WTC11 (cell line): Measurements from ENCODE around the gene U2SURP. TPM values are rescaled to one million over a fixed set of nuclear protein-coding genes. Genes with fewer than 3 reads are reported as not detected.

ENCODE experiments used
- ATAC-seq: fragments of 200-7000 bp; cut with Tn5 transposase; 2 replicates; pipeline ENCODE4 v1.10.0; 2021; ENCODE audit warnings: mild to moderate bottlenecking, moderate library complexity
- CTCF ChIA-PET: fragments of 300-600 bp; sonication (Branson Sonifier 250); formaldehyde crosslinking; loops from one replicate; lab custom pipeline; 2021; ENCODE audit warnings: antibody characterized with exemption; lab: Charles Lee
- POLR2A ChIA-PET: fragments of 350-600 bp; sonication (Branson Sonifier 250); formaldehyde crosslinking; loops from one replicate; lab custom pipeline; 2021; ENCODE audit warnings: antibody characterized with exemption; lab: Charles Lee
- DNase-seq: peaks from one replicate; pipeline ENCODE4 v3.0.0; 2021; ENCODE audit warnings: low spot score
- H3K27ac Mint-ChIP-seq: 2 replicates; pipeline ENCODE4 v1.8.0; 2021; ENCODE audit warnings: mixed read lengths
- H3K27me3 Mint-ChIP-seq: 2 replicates; pipeline ENCODE4 v1.8.0; 2021; ENCODE audit warnings: low read depth, mild to moderate bottlenecking, moderate library complexity, mixed read lengths
- H3K36me3 Mint-ChIP-seq: 2 replicates; pipeline ENCODE4 v1.8.0; 2021; ENCODE audit warnings: mixed read lengths
- H3K4me1 Mint-ChIP-seq: 2 replicates; pipeline ENCODE4 v1.8.0; 2022; ENCODE audit warnings: mixed read lengths
- H3K4me3 Mint-ChIP-seq: 2 replicates; pipeline ENCODE4 v1.8.0; 2021; ENCODE audit warnings: mild to moderate bottlenecking, moderate library complexity, mixed read lengths
- H3K9me3 Mint-ChIP-seq: 2 replicates; pipeline ENCODE4 v1.8.0; 2021; ENCODE audit warnings: mixed read lengths
- AR ChIP-seq: fragments of 250-450 bp; sonication (Bioruptor Pico); IDR thresholded peaks from 2 replicates; pipeline ENCODE4 v1.9.0; 2021; ENCODE audit warnings: mild to moderate bottlenecking
- ATF1 ChIP-seq: sonication (generic); formaldehyde crosslinking; IDR thresholded peaks from 2 replicates; pipeline ENCODE4 v1.8.1; 2023; ENCODE audit warnings: mild to moderate bottlenecking, moderate library complexity, missing genetic modification reagents
- CREM ChIP-seq: sonication (generic); formaldehyde crosslinking; IDR thresholded peaks from 2 replicates; pipeline ENCODE4 v1.8.1; 2022; ENCODE audit warnings: mild to moderate bottlenecking, missing genetic modification reagents, moderate library complexity
- ELF4 ChIP-seq: sonication (generic); formaldehyde crosslinking; IDR thresholded peaks from 2 replicates; pipeline ENCODE4 v1.8.1; 2022; ENCODE audit warnings: low read depth, mild to moderate bottlenecking, moderate library complexity, missing genetic modification reagents
- ESRRA ChIP-seq: sonication (generic); formaldehyde crosslinking; IDR thresholded peaks from 2 replicates; pipeline ENCODE4 v1.8.1; 2022; ENCODE audit warnings: mild to moderate bottlenecking, missing genetic modification reagents, borderline replicate concordance
- FOXK1 ChIP-seq: sonication (generic); formaldehyde crosslinking; IDR thresholded peaks from 2 replicates; pipeline ENCODE4 v1.8.0; 2022; ENCODE audit warnings: mild to moderate bottlenecking, moderate library complexity, missing genetic modification reagents
- FOXP4 ChIP-seq: sonication (generic); formaldehyde crosslinking; IDR thresholded peaks from 2 replicates; pipeline ENCODE4 v1.8.0; 2022; ENCODE audit warnings: mild to moderate bottlenecking, missing genetic modification reagents
- GABPB1 ChIP-seq: sonication (generic); formaldehyde crosslinking; IDR thresholded peaks from 2 replicates; pipeline ENCODE4 v1.8.1; 2023; ENCODE audit warnings: mild to moderate bottlenecking, missing genetic modification reagents
- HMGA2 ChIP-seq: fragments of 250-450 bp; sonication (Bioruptor Pico); IDR thresholded peaks from 2 replicates; pipeline ENCODE4 v1.4.0; 2021; ENCODE audit warnings: mild to moderate bottlenecking, moderate library complexity
- IRF1 ChIP-seq: sonication (generic); formaldehyde crosslinking; IDR thresholded peaks from 2 replicates; pipeline ENCODE4 v1.8.0; 2023; ENCODE audit warnings: missing genetic modification reagents
- MXD4 ChIP-seq: fragments of 250-450 bp; sonication (Bioruptor Pico); IDR thresholded peaks from 2 replicates; pipeline ENCODE4 v1.8.0; 2021; ENCODE audit warnings: mild to moderate bottlenecking, moderate library complexity, borderline replicate concordance
- NFATC4 ChIP-seq: fragments of 250-450 bp; sonication (Bioruptor Pico); IDR thresholded peaks from 2 replicates; pipeline ENCODE4 v1.9.0; 2021; ENCODE audit warnings: mild to moderate bottlenecking
- NR2C2 ChIP-seq: sonication (generic); formaldehyde crosslinking; IDR thresholded peaks from 2 replicates; pipeline ENCODE4 v1.8.0; 2022; ENCODE audit warnings: mild to moderate bottlenecking, missing genetic modification reagents
- PRDM15 ChIP-seq: sonication (generic); formaldehyde crosslinking; IDR thresholded peaks from 2 replicates; pipeline ENCODE4 v1.8.0; 2022; ENCODE audit warnings: missing genetic modification reagents
- PRRX2 ChIP-seq: fragments of 250-450 bp; sonication (Bioruptor Pico); IDR thresholded peaks from 2 replicates; pipeline ENCODE4 v1.8.0; 2021; ENCODE audit warnings: mild to moderate bottlenecking
- RELA ChIP-seq: sonication (generic); formaldehyde crosslinking; IDR thresholded peaks from 2 replicates; pipeline ENCODE4 v1.8.1; 2022; ENCODE audit warnings: missing genetic modification reagents, mild to moderate bottlenecking, borderline replicate concordance
- RORB ChIP-seq: fragments of 250-450 bp; sonication (Bioruptor Pico); IDR thresholded peaks from 2 replicates; pipeline ENCODE4 v1.9.0; 2021; ENCODE audit warnings: mild to moderate bottlenecking
- SP1 ChIP-seq: sonication (generic); formaldehyde crosslinking; conservative IDR thresholded peaks from 2 replicates; pipeline ENCODE4 v1.8.1; 2022; ENCODE audit warnings: missing genetic modification reagents
- TP53 ChIP-seq: sonication (generic); formaldehyde crosslinking; IDR thresholded peaks from 2 replicates; pipeline ENCODE4 v1.8.1; 2023; ENCODE audit warnings: mild to moderate bottlenecking, missing genetic modification reagents
- ZMAT4 ChIP-seq: fragments of 250-450 bp; sonication (Bioruptor Pico); IDR thresholded peaks from 2 replicates; pipeline ENCODE4 v1.9.0; 2021; ENCODE audit warnings: mild to moderate bottlenecking
- ZNF232 ChIP-seq: sonication (generic); formaldehyde crosslinking; IDR thresholded peaks from 2 replicates; pipeline ENCODE4 v1.8.0; 2022; ENCODE audit warnings: mild to moderate bottlenecking, missing genetic modification reagents
- ZNF281 ChIP-seq: sonication (generic); formaldehyde crosslinking; IDR thresholded peaks from 2 replicates; pipeline ENCODE4 v1.8.0; 2023; ENCODE audit warnings: mild to moderate bottlenecking, missing genetic modification reagents
- total RNA-seq: library from RNA; stranded (reverse); gene quantifications from 3 replicates; pipeline ENCODE4 v1.2.3, GENCODE V29; 2021

U2SURP gene
- total RNA-seq, 1 experiment from 2014 or later: 133 TPM

GRCh38 chr3:143001369-143002082 is at the start of gene U2SURP (continued):
- TF ChIP-seq ZNF281 (no peak), IRF1 (CRISPR knock-in tag) (no peak), FOXP4 (CRISPR knock-in tag) (no peak), ZNF232 (peak; percentile 76; the same call in 1 of the 2 replicates), TP53 (CRISPR knock-in tag) (no peak), PRRX2 (CRISPR knock-in tag) (no peak), SP1 (CRISPR knock-in tag) (peak; percentile 77), ATF1 (CRISPR knock-in tag) (no peak), NR2C2 (CRISPR knock-in tag) (no peak), CREM (peak; percentile 78), MXD4 (CRISPR knock-in tag) (no peak), AR (CRISPR knock-in tag) (no peak), GABPB1 (CRISPR knock-in tag) (peak; percentile 93), FOXK1 (CRISPR knock-in tag) (peak; percentile 83), NFATC4 (no peak), ELF4 (CRISPR knock-in tag) (no peak), RORB (CRISPR knock-in tag) (no peak), RELA (CRISPR knock-in tag) (0 out of 2 replicates have a peak, but pooled peaks have one; percentile 28)

GRCh38 chr3:142951794-142952193 is 49.6 kb upstream of the U2SURP start:
- Mint-ChIP-seq H3K4me3 (no peak overlapping the region), H3K27me3 (peaks cover 2% of the 10 kb centered on the region; the same call in 1 of the 2 replicates), H3K9me3 (no peaks in the 10 kb centered on the region), H3K4me1 (peaks cover 10% of the 10 kb centered on the region), H3K27ac (no peak overlapping the region), H3K36me3 (no peaks in the 10 kb centered on the region)
- no peak for DNase-seq
- ChIA-PET POLR2A (no interaction called here), CTCF (interaction anchor here (2.0 kb wide), 1 partner anchor 21 kb away, joined by 6 read pairs; no protein-coding TSS in a partner anchor)
- ATAC-seq: no peak
- TF ChIP-seq ESRRA (no peak), HMGA2 (CRISPR knock-in tag) (no peak), ZMAT4 (CRISPR knock-in tag) (no peak), PRDM15 (CRISPR knock-in tag) (no peak)
